Coronary artery (tissue), 2 donors: Measurements from ENCODE around the gene RNF224.
A peak's percentile ranks its signal among the peaks of the same experiment; 100 is the strongest.

ENCODE experiments used
- DNase-seq: peaks from one replicate; pipeline ENCODE4 v3.0.0-alpha.2; 2017; ENCODE audit warnings: low spot score
- H3K27ac ChIP-seq, 2 donors: fragments of 200-600 bp; sonication (generic); one replicate each; pipeline ENCODE4 v1.5.1; 2016 to 2019
- H3K4me3 ChIP-seq: fragments of 200-600 bp; sonication (generic); 2 replicates; pipeline ENCODE4 v1.5.1; 2016; ENCODE audit warnings: mild to moderate bottlenecking, moderate library complexity
- CTCF ChIP-seq: fragments of 200-600 bp; sonication (generic); IDR thresholded peaks from one replicate; pipeline ENCODE4 v1.5.1; 2019; ENCODE audit warnings: antibody characterized with exemption

The RNF224 gene

GRCh38 chr9:137251490-137252268, 24.4 kb downstream of the RNF224 start:
- DNase-seq = no peak
- TF ChIP-seq CTCF = no peak
- no peak overlapping the region for H3K4me3 ChIP-seq
- H3K27ac ChIP-seq = no peak overlapping the region

DNA sequence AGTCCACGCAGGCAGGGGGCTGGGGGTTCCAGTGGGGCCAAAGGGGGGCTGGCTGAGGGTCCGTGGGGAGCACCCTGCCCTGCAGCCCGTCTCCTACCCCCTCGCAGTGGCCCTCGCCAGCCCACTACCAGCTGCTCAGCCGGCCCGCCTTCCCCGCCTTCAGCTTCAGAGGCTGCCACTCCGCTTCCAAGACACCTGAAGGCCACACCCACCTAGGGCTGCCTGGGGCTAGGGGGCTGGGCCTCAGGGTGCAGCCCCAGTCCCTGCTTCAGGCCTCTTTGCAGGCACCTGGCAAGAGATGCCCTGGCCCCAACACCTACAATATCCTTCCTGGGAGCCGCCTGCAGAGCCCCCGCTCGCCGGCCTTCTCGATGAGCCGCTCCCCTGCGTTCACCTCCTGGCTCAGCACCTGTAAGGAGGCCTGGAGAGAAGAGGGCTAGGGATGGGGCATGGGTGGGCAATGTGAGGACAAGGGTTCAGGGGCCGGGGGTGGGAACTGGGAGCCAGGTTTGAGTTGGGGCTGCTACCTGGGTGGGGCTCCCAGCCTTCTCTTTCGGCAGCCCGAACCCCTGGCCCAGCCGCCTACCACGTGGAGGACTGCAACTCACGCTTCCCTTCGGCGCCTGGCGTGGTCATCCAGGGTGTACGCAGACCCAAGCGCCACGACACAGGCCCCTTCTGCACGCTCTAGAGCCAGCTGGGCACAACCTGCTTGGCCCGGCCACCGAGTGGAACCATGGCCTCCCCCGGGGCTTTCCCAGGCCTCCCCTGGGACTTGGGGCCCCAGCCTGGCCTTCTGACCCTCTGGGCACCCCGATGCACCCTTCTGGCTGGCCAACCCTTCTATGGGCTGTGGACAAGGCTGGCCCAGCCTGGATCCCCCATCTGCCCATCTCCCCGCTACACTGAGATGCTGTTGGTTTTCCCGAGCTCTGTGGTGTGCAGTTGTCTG, 25.5 kb downstream of the RNF224 start:
- TF ChIP-seq CTCF = no peak
- Histone ChIP-seq H3K27ac (no peak overlapping the region), H3K4me3 (no peak overlapping the region)
- DNase-seq = no peak

DNA sequence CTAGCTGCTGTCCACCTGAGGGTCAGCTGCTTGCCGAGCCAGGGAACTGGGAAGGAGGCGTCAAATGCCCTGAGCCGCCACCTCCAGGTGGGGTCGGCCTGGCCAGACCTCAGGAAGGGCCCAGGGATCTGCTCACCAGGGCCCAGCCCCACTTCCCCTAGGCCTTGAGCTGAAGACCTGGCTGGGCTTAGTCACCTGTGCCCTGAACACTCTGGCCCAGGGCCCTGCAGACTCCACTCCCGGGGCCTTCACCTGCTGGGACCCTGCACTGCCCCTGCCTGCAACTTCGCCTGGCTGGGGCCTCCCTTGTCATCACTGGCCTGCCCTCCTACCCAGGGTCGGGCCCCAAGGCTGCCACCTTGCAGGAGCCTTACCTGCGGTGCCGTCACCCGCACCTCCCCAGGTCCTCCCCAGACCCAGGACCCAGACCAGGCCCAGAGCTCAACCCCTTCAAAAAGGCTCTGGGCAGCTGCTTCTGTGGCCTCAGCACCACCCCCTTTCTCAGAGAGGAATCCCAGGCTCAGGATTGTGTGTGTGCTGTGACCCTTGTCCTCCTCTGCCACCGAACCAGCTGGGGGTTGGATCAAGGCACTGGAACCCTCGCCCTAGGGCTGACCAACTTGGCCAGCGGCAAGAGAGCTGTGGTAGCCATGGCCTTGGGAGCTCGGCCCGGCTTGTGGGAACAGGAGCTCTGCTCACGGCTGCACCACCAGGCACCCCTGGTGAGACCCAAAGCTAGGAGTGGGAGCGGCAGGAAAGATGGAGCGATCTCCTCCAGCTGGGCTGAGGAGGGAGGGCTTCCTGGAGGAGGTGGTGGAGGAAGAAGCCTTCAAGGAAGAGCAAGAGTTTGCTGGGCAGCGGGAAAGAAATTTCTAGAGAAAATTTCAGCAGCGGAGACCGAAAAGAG, 26.7 kb downstream of the RNF224 start:
- no peak for TF ChIP-seq CTCF
- H3K27ac ChIP-seq = peak overlapping the region in 1 of 2 donors; percentile 81
- H3K4me3 ChIP-seq = peak overlapping the region; percentile 93
- no peak for DNase-seq

- TF ChIP-seq CTCF = no peak
- peak within 1 kb of the TSS; percentile 45 to 81 for H3K27ac ChIP-seq
- peak within 1 kb of the TSS; percentile 93 for H3K4me3 ChIP-seq
- peak; percentile 91 for DNase-seq
Measured at GRCh38 chr9:137254624-137255447, 27.5 kb downstream of the RNF224 start, which contains the start of gene NELFB. TSS of gene NELFB (plus strand) at chr9:137255327.

- no peak for DNase-seq
- TF ChIP-seq CTCF = no peak
- peak overlapping the region; percentile 45 to 81 for H3K27ac ChIP-seq
- H3K4me3 ChIP-seq = peak overlapping the region; percentile 93
Measured at GRCh38 chr9:137255448-137256114, 28.3 kb downstream of the RNF224 start.
